Ascending aorta (tissue), 2 donors: ENCODE measurements around the gene OGN. TPM values are rescaled to one million over a fixed set of nuclear protein-coding genes. Genes with fewer than 3 reads are reported as not detected.

Experiments
- DNase-seq, 2 donors: peaks; one replicate each; pipeline ENCODE4 v3.0.0-alpha.2; 2019; ENCODE audit warnings: low spot score in 2 of 2
- H3K27ac ChIP-seq, 2 donors: fragments of 200-600 bp; sonication (generic); one replicate each; pipeline ENCODE4 v1.5.1; 2016 to 2017; ENCODE audit warnings: mild to moderate bottlenecking in 1 of 2
- H3K27me3 ChIP-seq: fragments of 200-600 bp; sonication (generic); one replicate; pipeline ENCODE4 v1.5.1; 2017
- H3K36me3 ChIP-seq, 2 donors: fragments of 200-600 bp; sonication (generic); one replicate each; pipeline ENCODE4 v1.5.1; 2016
- H3K4me1 ChIP-seq, 2 donors: fragments of 200-600 bp; sonication (generic); one replicate each; pipeline ENCODE4 v1.5.1; 2016 to 2017; ENCODE audit warnings: mild to moderate bottlenecking in 1 of 2
- H3K4me3 ChIP-seq, 2 donors: fragments of 200-600 bp; sonication (generic); one replicate each; pipeline ENCODE4 v1.5.1; 2016 to 2017; ENCODE audit warnings: mild to moderate bottlenecking in 1 of 2
- H3K9me3 ChIP-seq, 2 donors: fragments of 200-600 bp; sonication (generic); one replicate each; pipeline ENCODE4 v1.5.1; 2016
- CTCF ChIP-seq, 3 experiments: fragments of 200-600 bp in 2 of 3; fragments of 450-650 bp in 1 of 3; sonication (generic) in 2 of 3; IDR thresholded peaks; one replicate each; pipeline ENCODE4 v1.5.1; 2016 to 2019; ENCODE audit warnings: antibody characterized with exemption in 3 of 3, mild to moderate bottlenecking in 1 of 3, moderate library complexity in 1 of 3
- intact Hi-C: fragments of 100-400 bp; cut with DNase I; formaldehyde crosslinking; loops from one replicate; pipeline ENCODE4 v1.15.1; 2023
- total RNA-seq: library from RNA; depleted of rRNA; stranded (reverse); fragments of >200 nt; gene quantifications from one replicate; pipeline ENCODE4 v1.1.0, GENCODE V29; 2016

The OGN gene
- total RNA-seq, 1 donor from 2014 or later: 156 TPM

- H3K9me3 ChIP-seq: peaks cover 0 to 19% of the 10 kb centered on the region in 2 donors
- H3K4me3 ChIP-seq: no peak overlapping the region
- no peak for TF ChIP-seq CTCF (IDR thresholded peaks at IDR 0.05)
- H3K36me3 ChIP-seq: no peaks in the 10 kb centered on the region
- H3K27me3 ChIP-seq: no peaks in the 10 kb centered on the region
- intact Hi-C loops: no loop called here
- no peak for DNase-seq
- no peaks in the 10 kb centered on the region for H3K4me1 ChIP-seq
- H3K27ac ChIP-seq: no peak overlapping the region
These were observed 31.2 kb downstream of the OGN start for GRCh38 chr9:92373167-92373566.

- no peaks in the 10 kb centered on the region for H3K27me3 ChIP-seq
- H3K4me1 ChIP-seq: no peaks in the 10 kb centered on the region
- no peak for TF ChIP-seq CTCF (IDR thresholded peaks at IDR 0.05)
- intact Hi-C loops: no loop called here
- no peak for DNase-seq
- peaks cover 0 to 19% of the 10 kb centered on the region in 2 donors for H3K9me3 ChIP-seq
- no peak overlapping the region for H3K4me3 ChIP-seq
- H3K36me3 ChIP-seq: no peaks in the 10 kb centered on the region
- H3K27ac ChIP-seq: no peak overlapping the region
These were observed 35.3 kb downstream of the OGN start for GRCh38 chr9:92369075-92369474.

GRCh38 chr9:92360083-92360482 lies 44.3 kb downstream of the OGN start:
- peak overlapping the region; percentile 3 to 7 for H3K27ac ChIP-seq

GRCh38 chr9:92359394-92359995 lies 44.9 kb downstream of the OGN start:
- intact Hi-C loops: no loop called here
- Histone ChIP-seq H3K9me3 (peaks cover 6 to 19% of the 10 kb centered on the region in 2 donors), H3K27ac (peak overlapping the region; percentile 3 to 7), H3K27me3 (no peaks in the 10 kb centered on the region), H3K4me3 (no peak overlapping the region), H3K4me1 (peaks cover 0 to 6% of the 10 kb centered on the region in 2 donors), H3K36me3 (no peaks in the 10 kb centered on the region)
- TF ChIP-seq CTCF (IDR thresholded peaks at IDR 0.05): no peak
- DNase-seq: no peak

More at GRCh38 chr9:92360083-92360482, 44.3 kb downstream of the OGN start:
- H3K4me1 ChIP-seq: peaks cover 0 to 6% of the 10 kb centered on the region in 2 donors
- no peak for TF ChIP-seq CTCF (IDR thresholded peaks at IDR 0.05)
- DNase-seq: no peak
- no peaks in the 10 kb centered on the region for H3K27me3 ChIP-seq
- H3K4me3 ChIP-seq: no peak overlapping the region
- H3K9me3 ChIP-seq: peaks cover under 1 to 14% of the 10 kb centered on the region in 2 donors
- intact Hi-C loops: no loop called here
- H3K36me3 ChIP-seq: no peaks in the 10 kb centered on the region

- TF ChIP-seq CTCF (IDR thresholded peaks at IDR 0.05): no peak
- Histone ChIP-seq H3K36me3 (no peaks in the 10 kb centered on the region), H3K9me3 (peaks cover 7 to 27% of the 10 kb centered on the region in 2 donors), H3K4me3 (no peak overlapping the region), H3K27ac (peak overlapping the region; percentile 77 to 85), H3K27me3 (no peaks in the 10 kb centered on the region), H3K4me1 (peaks cover 0 to 16% of the 10 kb centered on the region in 2 donors)
- no peak for DNase-seq
- intact Hi-C loops: loop anchor here (5.0 kb wide), 1 partner anchor 39 kb away; no protein-coding TSS in a partner anchor
These were observed 51.3 kb downstream of the OGN start for GRCh38 chr9:92353051-92353450.
